ENCODE results near the gene AEBP2.

Gene AEBP2

GRCh38 chr12:19409376-19409775 lies 29.9 kb upstream of the AEBP2 start:
- no peaks in the 10 kb centered on the region for H4K20me1 ChIP-seq (ENCODE audit: insufficient read depth, low read length)
- H3K27me3 ChIP-seq (ENCODE audit: insufficient read depth, low read length), result no peaks in the 10 kb centered on the region
- H3K9me2 ChIP-seq (ENCODE audit: low read depth, low read length), result no peaks in the 10 kb centered on the region
- no peak overlapping the region for H3K4me3 ChIP-seq (ENCODE audit: low read depth, low read length, poor library complexity, severe bottlenecking)
- no peaks in the 10 kb centered on the region for H3F3A ChIP-seq (ENCODE audit: insufficient read depth, low read length)
- no peaks in the 10 kb centered on the region for H3K79me2 ChIP-seq (ENCODE audit: insufficient read depth, low read length)
- H3K9ac ChIP-seq (ENCODE audit: low read length), result no peak overlapping the region
- no peak overlapping the region for H3K4me2 ChIP-seq (ENCODE audit: low read length)
- TF ChIP-seq CTCF (IDR thresholded peaks at IDR 0.05; ENCODE audit: low read length), result no peak
- TF ChIP-seq EZH2 (IDR thresholded peaks at IDR 0.05; ENCODE audit: borderline replicate concordance, low read length), result no peak
- H3K27ac ChIP-seq (ENCODE audit: low read depth, low read length, poor library complexity, severe bottlenecking), result no peak overlapping the region
- no peaks in the 10 kb centered on the region for H3K4me1 ChIP-seq (ENCODE audit: insufficient read depth, low read length, severe bottlenecking)
- H3K36me3 ChIP-seq (ENCODE audit: insufficient read depth, low read length), result no peaks in the 10 kb centered on the region
- no peaks in the 10 kb centered on the region for H3K9me3 ChIP-seq (ENCODE audit: low read length)
- H2AFZ ChIP-seq (ENCODE audit: low read length), result no peak overlapping the region

- H3K9me2 ChIP-seq (ENCODE audit: low read depth, low read length), result no peaks in the 10 kb centered on the region
- no peaks in the 10 kb centered on the region for H3K36me3 ChIP-seq (ENCODE audit: insufficient read depth, low read length)
- no peak overlapping the region for H3K9ac ChIP-seq (ENCODE audit: low read length)
- TF ChIP-seq EZH2 (IDR thresholded peaks at IDR 0.05; ENCODE audit: borderline replicate concordance, low read length) (no peak), CTCF (IDR thresholded peaks at IDR 0.05; ENCODE audit: low read length) (no peak)
- no peaks in the 10 kb centered on the region for H3K4me1 ChIP-seq (ENCODE audit: insufficient read depth, low read length, severe bottlenecking)
- H3K27ac ChIP-seq (ENCODE audit: low read depth, low read length, poor library complexity, severe bottlenecking), result no peak overlapping the region
- H3F3A ChIP-seq (ENCODE audit: insufficient read depth, low read length), result no peaks in the 10 kb centered on the region
- H2AFZ ChIP-seq (ENCODE audit: low read length), result no peak overlapping the region
- no peak overlapping the region for H3K4me2 ChIP-seq (ENCODE audit: low read length)
- no peaks in the 10 kb centered on the region for H3K27me3 ChIP-seq (ENCODE audit: insufficient read depth, low read length)
- no peaks in the 10 kb centered on the region for H3K9me3 ChIP-seq (ENCODE audit: low read length)
- no peaks in the 10 kb centered on the region for H4K20me1 ChIP-seq (ENCODE audit: insufficient read depth, low read length)
- no peaks in the 10 kb centered on the region for H3K79me2 ChIP-seq (ENCODE audit: insufficient read depth, low read length)
- no peak overlapping the region for H3K4me3 ChIP-seq (ENCODE audit: low read depth, low read length, poor library complexity, severe bottlenecking)
Measured at GRCh38 chr12:19410211-19410610, 29.1 kb upstream of the AEBP2 start.

GRCh38 chr12:19410629-19411185 lies 28.6 kb upstream of the AEBP2 start:
- no peaks in the 10 kb centered on the region for H3K36me3 ChIP-seq (ENCODE audit: insufficient read depth, low read length)
- no peak overlapping the region for H3K4me2 ChIP-seq (ENCODE audit: low read length)
- no peaks in the 10 kb centered on the region for H3K9me2 ChIP-seq (ENCODE audit: low read depth, low read length)
- H3K27me3 ChIP-seq (ENCODE audit: insufficient read depth, low read length), result no peaks in the 10 kb centered on the region
- no peaks in the 10 kb centered on the region for H3K79me2 ChIP-seq (ENCODE audit: insufficient read depth, low read length)
- H3K27ac ChIP-seq (ENCODE audit: low read depth, low read length, poor library complexity, severe bottlenecking), result no peak overlapping the region
- no peaks in the 10 kb centered on the region for H4K20me1 ChIP-seq (ENCODE audit: insufficient read depth, low read length)
- TF ChIP-seq CTCF (IDR thresholded peaks at IDR 0.05; ENCODE audit: low read length), result no peak
- no peak for TF ChIP-seq EZH2 (IDR thresholded peaks at IDR 0.05; ENCODE audit: borderline replicate concordance, low read length)
- no peak overlapping the region for H2AFZ ChIP-seq (ENCODE audit: low read length)
- H3F3A ChIP-seq (ENCODE audit: insufficient read depth, low read length), result no peaks in the 10 kb centered on the region
- H3K9me3 ChIP-seq (ENCODE audit: low read length), result no peaks in the 10 kb centered on the region
- no peak overlapping the region for H3K9ac ChIP-seq (ENCODE audit: low read length)
- no peaks in the 10 kb centered on the region for H3K4me1 ChIP-seq (ENCODE audit: insufficient read depth, low read length, severe bottlenecking)
- no peak overlapping the region for H3K4me3 ChIP-seq (ENCODE audit: low read depth, low read length, poor library complexity, severe bottlenecking)
